HG02759 (cell line): ENCODE data around the gene PGF.

Experiments
- ATAC-seq: cut with Tn5 transposase; IDR thresholded peaks from one replicate; pipeline ENCODE4 v1.9.1; 2021; ENCODE audit warnings: mild to moderate bottlenecking, moderate library complexity; ENCODE audit not compliant: unreplicated experiment

PGF gene

DNA sequence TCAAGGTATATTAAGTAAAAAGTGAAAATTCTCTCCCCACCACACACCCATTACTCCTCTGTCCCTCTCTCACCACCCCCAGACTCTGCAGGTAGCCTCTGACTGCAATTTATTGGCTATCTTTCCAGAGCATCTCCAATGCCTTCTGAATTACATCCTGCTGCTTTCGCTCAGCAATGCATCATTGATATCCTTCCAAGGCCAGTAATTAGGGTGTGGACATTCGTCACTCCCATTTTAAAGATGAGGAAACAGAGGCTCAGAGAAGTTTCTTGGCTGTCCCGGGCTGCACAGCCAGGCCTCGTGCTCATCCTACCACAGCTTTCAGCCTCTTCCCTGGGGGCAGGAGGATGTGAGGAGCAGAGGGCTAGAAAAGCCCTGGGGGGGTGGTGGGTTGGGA is 23.6 kb upstream of the PGF start:
- no peak for ATAC-seq

DNA sequence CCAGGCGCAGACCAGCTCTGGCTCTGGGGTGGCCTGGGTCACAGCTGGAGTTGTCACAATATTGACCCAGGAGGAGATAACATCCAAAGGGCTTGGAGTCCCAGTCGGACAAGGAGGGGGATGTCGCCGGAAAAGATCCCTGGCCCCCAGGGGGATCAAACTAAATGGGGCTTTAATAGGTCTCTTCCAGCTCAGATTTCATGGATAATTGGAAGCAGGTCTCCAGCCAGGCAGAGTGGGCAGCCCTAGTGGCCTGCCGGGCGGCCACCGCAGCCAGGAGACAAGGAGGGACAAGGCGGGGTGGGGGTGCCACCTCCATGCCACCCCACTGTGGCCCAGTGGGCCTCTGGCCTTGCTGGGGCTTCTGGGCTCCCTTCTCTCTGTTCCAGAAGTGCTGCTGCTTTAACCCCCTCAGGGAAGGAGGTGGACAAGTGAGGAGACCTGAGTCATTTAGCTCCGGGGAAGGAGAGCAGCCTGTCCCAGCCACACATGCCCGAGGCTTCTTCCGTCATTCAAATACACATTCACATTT is 23.1 kb upstream of the PGF start:
- ATAC-seq = no peak

DNA sequence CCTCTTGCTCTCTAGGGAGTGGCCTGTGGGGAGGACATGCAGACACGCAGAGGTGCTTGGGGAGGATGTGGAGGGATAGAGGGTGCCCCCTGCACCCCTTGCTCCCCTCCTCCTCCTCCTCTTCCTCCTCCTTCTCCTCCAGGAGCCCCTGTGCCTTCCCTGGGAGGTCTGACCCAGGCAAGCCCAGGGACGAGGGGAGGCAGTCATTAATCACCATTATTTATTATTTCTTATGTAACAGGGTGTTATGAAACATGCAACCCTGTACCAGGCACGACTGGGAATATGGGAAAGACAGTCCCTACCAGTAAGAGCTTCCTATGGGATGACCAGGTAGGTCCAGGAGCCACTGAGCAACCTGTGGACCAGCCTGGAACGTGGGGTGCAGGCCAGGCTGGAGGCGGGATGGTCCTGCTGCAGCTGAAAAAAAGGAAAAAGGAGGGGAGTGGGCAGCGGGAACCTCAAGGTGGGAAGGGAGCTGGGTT is 22.5 kb upstream of the PGF start:
- ATAC-seq = no peak

GRCh38 chr14:74977164-74977900 is 21.9 kb upstream of the PGF start:
- ATAC-seq = no peak

DNA sequence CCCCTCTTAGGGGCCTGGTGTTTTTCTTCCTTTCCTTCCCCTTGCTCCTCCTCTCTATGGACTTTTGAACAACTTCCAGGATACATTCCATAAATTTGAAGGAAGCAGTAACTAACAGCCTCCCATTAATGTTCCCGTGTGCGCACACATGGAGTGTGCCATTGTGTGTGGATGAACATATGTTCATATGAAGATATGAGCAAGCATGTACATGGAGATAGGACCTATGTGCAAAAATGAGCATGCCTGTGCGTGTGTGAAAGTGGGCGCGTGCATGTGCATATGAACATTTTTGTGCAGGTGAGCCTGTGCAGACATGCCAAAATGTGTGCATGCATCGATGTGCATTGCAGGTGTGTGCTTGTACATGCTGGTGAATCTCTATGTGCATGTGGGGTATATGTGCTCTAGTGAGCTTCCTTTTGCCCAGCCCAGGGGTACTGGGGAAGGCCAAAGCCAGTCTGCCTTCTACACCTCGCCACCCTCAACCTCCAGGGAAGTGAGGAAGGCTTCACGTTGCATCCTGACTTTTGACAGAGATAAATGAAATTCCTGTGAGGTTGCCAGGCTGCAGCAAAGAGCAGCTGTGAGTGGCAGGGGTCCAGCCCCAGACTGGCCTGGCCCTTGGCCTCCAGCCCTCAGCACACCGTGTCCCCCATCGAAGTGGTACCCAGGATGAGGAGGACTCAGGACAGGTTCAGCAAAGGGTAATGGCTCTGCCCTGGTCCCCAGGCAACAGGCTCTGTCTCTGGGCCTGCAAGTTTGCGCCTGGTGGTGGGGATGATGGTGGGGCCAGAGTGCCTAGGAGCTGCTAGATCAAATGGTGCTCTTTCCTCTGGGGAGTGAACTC is 21.1 kb upstream of the PGF start:
- no peak for ATAC-seq

GRCh38 chr14:74975059-74975810 is 19.8 kb upstream of the PGF start:
- ATAC-seq = no peak

- no peak for ATAC-seq
Measured at GRCh38 chr14:74974364-74975058, 19.1 kb upstream of the PGF start.

- ATAC-seq = no peak
Measured at GRCh38 chr14:74973905-74974363, 18.5 kb upstream of the PGF start.

GRCh38 chr14:74973003-74973653 is 17.7 kb upstream of the PGF start:
- ATAC-seq = no peak

GRCh38 chr14:74968811-74969210 is 13.4 kb upstream of the PGF start:
- ATAC-seq = no peak

DNA sequence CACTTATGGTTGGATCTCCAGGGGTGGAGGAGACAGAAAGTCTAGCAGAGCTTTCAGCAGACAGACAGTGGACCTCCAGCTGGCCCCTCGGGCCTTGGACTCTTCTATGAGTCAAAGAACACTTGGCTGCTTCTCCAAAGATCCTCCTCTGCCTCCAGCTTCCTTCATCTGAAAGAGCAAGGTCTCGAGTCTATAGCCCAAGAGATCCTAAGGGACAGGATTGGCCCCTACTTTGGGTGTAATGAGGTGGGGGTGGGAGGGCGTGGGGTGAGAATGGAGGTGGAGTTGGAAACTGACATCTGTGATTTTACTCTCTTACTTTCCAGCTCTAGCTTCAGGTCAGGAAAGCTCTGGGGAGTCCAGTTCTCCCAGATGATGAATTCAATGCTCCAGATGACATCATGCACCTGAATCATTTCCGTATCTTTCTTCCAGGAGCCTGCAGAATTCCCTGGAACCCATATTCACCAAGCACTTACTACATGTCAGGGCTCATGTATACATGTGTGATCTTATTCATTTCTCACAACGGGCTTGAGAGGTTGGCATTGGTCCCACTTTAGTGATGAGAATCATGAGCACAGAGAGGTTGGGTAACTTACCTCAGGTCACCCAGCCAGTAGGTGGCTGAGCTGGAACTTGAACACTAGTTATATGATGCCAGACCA is 10.2 kb upstream of the PGF start:
- ATAC-seq = no peak

- ATAC-seq = no peak
Measured at GRCh38 chr14:74964787-74965485, 9.5 kb upstream of the PGF start.

- ATAC-seq = no peak
Measured at GRCh38 chr14:74963705-74964271, 8.4 kb upstream of the PGF start.

DNA sequence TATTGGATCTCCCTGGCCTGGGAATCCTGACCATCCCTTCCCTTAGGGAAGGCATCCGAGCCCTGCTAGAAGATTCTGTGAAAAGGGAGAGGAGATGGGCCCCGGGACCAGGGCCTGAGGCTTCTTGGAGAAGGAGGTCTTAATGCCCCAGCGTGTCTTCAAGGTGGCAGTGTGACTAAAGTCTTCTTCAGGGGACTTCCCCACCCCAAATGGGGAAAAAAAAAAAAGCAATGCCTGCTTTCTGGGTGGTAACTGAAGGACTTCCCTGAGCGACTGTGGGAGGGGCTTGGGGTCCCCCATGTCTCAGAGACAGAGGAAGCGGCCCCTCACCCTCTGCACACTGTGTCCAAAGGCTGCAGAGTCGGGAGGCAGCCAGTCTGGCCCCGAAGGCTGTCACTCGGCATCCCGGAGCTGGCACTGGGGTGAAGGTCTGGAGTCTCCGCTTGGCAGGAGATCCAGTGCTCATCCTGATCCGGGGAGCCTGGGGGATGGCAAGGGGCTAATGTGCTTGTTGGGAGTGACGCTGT is 7.8 kb upstream of the PGF start:
- ATAC-seq = no peak

- no peak for ATAC-seq
Measured at GRCh38 chr14:74962493-74962892, 7.1 kb upstream of the PGF start.

DNA sequence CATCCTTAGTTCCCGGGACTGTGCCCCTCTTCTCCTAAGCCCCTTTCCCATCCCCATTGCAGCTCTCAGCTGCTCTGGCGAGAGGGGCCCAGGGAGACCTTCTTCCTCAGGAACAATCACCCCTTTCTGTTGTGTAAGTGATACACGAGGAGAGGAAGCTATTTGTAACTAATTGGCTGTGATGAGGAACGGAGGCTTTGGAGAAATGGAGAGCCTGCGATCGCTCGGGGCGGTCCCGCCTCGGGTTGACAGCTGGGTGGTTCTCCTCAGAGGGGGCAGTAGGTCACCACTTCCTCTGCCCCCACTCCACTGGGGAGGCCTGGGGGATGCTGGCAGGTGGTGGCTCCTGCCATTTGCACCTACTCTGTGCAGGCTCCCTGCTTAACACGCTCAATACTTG is 6.6 kb upstream of the PGF start:
- no peak for ATAC-seq

GRCh38 chr14:74961238-74961911 is 6.0 kb upstream of the PGF start:
- ATAC-seq = no peak

GRCh38 chr14:74960736-74961135 is 5.3 kb upstream of the PGF start:
- no peak for ATAC-seq
